GM19023 (cell line): ENCODE data around the gene MAFF.

Experiments used
- ATAC-seq: cut with Tn5 transposase; IDR thresholded peaks from one replicate; pipeline ENCODE4 v1.9.1; 2021; ENCODE audit warnings: mild to moderate bottlenecking, moderate library complexity; ENCODE audit not compliant: unreplicated experiment

The MAFF gene

DNA sequence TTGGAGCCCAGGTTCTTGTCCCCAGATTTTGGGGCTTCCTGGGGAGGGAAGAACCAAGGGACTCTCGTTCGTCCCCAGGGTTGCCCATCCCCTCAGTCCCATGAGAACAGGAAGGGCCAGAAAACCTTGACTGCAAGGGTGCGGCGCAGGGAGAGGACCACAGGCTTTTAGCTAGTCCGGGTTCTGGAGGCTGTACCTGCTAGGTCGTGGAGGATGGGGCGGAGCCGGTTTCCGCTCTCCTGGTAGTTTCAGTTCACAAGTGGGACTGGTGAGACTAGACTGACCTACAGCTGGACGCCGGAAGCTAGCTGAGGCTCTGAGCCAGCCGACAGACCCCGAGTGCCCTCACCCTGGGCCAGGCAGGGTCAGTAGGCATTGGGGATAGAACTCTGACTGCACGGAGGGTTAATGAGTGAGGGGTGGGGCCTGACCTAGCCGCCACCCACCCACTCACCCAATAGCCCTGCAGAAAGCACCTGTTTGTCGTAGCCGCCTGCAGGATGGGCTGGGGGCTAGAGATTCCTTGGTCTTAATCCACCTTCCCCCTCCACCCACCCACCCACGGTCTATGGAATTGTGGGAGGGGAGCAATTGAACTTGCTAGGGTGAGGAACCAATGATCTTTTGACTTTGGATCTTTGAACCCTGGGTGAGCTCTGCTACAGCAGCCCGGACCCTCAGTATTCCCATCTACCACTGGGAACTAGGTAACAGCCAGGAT lies 1.5 kb downstream of the MAFF start:
- ATAC-seq = no peak

DNA sequence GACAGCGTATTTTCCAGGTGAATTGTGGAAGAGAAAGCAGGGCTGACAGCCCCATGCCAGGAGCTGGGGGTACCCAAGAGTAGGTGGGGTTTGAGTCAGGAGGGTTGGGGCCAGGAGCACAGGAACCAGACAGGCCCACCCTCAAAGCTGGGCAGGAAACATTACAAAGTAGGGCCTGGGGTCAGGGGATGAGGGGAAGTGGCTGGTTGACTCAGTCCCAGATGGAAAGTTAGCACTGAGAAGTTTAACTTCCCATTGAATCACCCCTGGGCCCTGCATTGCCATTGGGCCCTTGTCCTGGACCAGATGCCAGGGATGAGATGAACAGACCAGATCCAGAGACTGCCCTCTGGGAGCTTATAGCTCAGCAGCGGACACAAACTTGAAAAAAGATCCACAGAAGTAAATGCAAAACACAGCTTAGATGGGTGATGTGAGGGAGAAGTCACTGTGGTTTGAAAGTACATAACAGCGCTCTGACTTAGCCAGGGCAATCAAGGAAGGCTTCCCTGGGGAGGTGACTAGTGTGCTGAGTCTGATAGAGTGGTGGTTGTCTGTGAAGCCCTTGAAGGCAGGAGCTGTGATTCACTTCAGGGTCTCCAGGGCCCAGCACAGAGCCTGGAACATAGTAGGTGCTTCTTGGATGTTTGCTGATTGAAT lies 2.2 kb downstream of the MAFF start:
- no peak for ATAC-seq

DNA sequence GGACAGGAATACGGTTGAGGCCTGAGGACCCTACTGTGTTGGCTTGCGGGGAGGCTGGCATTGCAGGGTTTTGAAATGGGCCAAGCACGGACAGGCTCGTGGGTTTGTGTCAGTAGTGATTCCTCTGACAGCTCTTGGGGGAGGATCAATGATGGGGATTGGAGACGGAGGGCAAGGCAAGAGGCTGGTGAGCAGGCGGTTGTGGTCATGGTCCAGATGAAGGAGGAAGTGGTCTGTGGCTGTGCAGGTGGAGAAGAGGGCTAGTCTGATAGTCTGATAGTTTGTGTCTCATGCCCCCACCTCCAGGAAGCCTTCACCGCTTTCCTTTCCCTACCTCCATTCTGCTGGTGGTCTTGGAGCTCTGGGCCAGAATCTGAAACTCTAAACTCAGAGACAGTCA lies 3.0 kb downstream of the MAFF start:
- no peak for ATAC-seq

DNA sequence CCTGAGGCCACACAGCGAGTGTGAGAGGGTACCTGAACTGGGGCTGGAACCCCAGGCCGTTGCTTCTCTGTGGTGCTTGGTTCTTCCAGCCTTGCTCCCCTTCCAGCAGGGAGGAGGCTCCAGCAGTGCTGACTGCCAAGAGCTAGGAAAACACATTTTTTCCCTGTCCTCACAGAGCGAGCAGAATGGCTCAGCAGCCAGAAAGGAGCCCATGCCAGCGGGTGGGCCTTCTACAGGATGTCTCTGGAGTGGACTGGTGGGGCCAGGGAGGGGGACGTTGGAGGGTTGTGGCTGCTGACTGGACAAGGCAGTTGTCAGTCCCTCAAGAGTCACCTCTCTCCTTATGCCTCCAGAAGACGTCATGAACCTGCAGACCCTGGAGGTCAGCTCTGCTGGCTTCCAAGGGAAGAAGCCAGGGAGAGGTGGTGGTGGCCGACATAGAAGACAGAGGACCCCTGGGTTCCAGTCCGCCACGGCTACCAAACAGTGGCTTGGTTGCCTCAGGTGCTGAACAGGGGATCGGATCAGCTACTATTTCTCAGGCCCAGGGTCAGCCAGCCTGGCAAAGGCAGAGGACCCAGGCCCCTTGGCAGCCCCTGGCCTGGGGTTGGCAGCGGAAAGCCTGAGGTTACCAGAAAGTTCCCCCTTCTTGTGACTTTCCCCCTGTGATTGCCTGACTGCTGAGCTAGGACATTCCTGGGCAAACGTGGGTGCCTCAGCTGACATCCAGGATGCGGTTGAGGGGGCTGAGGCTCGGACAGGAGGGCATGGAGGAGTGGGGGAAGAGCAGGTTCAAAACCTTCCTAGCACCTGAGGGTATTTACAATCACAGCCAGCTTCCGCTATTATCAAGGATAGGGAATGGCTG lies 3.7 kb downstream of the MAFF start:
- no peak for ATAC-seq

DNA sequence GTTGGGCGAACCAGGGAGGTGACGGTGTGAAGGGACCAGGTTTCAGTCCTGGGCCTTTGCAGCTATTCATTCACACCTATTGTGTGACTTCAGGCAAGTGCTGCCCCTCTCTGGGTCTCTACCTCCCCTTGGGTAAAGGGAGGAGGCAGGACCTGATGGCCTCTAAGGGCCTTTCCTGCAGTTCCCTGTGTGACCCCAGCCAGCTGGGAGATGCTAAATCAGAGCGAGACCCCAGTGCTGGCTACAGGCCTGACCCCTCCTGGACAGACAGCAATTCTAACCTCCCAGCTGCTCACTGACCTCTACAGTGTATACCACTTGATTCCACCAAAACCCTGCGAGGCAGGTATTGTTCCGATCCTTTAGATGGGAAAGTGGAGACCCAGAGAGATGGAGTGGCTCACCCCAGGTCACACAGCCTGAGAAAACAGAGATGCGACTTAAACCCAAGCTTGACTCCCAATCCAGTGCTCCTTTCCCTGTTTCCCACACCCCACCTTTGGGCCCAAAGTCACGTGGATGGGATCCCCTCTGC lies 6.2 kb downstream of the MAFF start:
- no peak for ATAC-seq

DNA sequence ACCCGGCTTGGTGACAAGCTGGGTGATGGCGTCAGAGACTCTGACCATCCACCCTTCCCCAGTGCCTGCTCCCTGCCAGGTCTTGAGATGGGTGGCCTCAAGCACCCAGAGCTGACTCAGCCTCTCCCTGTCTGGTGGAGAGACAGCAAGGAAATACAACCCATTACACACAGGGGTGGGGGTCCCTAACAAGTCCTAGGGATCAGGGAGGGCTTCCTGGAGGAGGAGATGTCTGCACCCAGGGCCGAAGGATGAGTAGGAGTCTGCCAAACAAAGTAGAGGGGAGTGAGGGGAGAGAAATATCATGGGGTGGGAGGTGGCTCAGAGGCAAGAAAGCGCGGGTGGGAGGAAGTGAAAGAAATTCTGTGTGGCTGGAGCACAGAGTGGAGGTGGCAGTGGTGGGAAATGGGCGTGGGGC lies 6.8 kb downstream of the MAFF start:
- ATAC-seq = no peak

DNA sequence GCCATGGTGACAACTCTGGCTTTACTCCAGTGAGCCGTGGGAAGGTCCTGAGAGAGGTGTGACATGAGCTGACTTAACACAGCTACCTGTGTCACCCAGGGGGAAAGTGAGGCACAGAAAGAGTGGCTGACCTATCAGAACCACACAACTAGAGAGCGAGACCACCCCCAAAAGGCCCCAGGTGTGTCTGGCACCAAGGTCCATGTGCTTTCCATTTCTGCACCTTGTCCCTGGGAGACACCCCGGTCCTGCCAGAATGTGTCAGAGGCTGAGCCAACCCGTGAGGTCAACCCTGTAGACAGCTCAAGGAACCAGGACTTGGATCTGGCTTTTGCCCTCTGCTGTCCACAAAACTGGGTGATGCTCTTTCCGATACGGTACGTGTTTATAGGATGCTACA lies 9.8 kb downstream of the MAFF start:
- no peak for ATAC-seq

DNA sequence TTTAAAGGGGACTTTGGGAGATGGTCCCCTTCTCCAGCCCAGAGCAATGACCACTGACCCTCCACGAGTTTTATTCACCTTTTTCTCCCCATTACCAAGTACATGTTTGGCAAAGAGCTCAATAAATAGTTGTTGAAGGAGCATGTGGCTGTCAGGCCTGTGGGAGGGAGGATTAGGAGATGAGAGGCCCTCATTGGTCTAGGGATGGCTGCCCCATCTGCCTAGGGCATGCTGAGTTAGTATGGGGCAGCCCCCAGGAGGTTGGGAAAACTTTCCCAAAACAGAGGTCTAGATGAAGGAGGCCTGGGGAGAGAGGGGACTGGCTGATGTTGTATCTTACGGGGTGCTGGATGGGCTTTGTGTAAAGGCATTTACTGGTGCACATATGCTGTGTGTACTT lies 10.6 kb downstream of the MAFF start:
- no peak for ATAC-seq

DNA sequence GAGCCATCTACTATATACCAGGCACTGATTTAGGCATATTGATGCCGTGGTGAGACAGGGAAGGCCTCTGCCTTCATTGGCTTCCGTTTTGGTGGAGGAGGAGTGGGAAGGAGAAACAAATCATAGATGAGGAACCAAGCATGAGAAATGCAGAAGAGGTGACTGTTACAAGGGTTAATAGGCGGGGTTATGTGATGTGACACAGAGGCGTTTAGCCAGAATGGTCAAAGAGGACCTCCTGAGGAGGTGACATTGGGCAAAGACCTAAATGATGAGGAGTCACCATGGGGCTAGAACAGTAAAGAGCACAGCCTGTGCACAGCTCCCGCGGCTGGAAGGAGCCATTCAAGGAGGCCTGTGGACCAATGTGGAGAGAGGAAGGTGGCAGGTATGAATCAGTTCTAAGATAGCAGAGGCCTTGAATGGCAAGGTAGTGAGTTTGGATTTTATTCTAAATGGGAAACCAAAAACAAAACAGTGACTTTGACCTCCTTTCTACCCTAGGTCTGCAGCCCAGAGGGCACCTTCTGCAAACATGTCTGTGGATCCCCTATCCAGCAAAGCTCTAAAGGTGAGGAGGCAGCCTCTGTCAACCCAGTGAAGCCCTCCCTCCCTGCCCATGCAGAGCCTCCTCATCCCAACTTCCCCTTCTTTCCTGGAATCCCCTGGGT lies 11.7 kb downstream of the MAFF start:
- no peak for ATAC-seq

DNA sequence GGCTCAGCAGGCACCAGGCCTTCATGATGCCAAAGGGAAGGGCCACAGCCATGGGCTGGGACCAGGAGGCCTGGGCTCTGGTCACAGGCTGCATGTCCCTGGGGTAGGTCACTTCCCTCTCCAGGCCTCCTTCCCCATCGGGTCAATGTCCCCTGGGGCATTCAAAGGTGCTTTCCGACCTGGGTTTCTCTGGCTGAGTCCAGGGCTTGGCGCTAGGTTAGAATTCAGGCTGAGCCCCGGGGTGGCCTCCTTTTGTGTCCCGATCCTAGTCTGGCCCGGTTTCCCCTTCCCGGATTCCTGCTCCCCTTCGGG lies 12.2 kb downstream of the MAFF start:
- ATAC-seq = peak; percentile 34

DNA sequence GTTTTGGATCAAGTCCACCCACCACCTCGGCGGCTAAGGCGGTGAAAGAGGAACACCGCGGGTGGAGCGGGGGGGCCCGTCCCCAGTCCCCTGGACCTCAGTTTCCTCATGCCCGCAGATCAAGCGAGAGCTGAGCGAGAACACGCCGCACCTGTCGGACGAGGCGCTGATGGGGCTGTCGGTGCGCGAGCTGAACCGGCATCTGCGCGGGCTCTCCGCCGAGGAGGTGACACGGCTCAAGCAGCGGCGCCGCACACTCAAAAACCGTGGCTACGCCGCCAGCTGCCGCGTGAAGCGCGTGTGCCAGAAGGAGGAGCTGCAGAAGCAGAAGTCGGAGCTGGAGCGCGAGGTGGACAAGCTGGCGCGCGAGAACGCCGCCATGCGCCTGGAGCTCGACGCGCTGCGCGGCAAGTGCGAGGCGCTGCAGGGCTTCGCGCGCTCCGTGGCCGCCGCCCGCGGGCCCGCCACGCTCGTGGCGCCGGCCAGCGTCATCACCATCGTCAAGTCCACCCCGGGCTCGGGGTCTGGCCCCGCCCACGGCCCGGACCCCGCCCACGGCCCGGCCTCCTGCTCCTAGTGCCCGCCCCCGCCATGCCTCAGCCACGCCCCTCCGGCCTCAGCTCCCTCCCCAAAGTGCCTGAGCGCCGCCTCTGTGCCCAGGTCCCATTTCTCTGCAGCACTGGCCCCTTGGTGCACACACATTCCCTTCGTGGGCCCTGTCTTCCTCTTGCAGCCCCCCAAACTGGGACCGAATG lies 12.7 kb downstream of the MAFF start:
- ATAC-seq = peak; percentile 48

DNA sequence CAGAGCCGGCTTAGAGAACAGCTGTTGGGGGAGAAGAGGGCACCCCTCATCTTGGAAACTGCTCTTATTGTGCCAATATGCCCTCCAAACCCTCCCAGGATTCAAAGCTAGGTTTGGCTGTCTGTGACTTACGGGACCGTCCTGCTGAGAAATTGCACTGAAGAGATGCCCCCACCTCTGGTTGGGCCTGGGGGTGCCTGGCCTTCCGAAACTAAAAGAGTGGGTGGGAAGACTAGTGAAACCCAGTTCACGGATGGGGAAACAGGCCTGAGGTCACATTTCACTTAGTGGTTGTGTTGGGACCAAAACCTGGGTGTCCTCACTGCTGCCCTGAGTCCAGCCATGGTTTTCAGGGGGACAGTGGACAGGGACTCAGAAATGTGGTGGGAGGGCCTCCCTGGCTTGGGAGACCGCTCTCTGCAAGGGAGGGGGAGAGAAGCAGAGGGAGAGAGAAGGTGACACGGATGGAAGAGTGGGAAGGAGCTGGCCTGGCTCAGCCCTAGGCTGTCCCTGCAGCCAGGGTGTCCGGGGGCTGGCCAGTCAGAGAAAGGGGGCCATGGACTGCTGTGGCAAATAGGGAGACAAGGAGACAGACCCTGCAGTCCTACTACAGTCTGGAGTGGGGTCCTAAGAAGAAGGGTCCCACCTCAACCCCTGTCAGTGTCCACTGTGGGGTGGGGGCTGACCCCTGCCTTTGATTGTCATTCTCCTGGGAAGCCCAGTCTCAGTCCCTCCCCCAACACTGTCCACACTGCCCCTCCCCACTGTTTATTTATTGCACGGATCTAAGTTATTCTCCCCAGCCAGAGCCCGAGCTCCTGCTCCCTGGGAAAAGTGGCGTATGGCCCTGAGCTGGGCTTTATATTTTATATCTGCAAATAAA lies 13.6 kb downstream of the MAFF start:
- ATAC-seq = no peak

DNA sequence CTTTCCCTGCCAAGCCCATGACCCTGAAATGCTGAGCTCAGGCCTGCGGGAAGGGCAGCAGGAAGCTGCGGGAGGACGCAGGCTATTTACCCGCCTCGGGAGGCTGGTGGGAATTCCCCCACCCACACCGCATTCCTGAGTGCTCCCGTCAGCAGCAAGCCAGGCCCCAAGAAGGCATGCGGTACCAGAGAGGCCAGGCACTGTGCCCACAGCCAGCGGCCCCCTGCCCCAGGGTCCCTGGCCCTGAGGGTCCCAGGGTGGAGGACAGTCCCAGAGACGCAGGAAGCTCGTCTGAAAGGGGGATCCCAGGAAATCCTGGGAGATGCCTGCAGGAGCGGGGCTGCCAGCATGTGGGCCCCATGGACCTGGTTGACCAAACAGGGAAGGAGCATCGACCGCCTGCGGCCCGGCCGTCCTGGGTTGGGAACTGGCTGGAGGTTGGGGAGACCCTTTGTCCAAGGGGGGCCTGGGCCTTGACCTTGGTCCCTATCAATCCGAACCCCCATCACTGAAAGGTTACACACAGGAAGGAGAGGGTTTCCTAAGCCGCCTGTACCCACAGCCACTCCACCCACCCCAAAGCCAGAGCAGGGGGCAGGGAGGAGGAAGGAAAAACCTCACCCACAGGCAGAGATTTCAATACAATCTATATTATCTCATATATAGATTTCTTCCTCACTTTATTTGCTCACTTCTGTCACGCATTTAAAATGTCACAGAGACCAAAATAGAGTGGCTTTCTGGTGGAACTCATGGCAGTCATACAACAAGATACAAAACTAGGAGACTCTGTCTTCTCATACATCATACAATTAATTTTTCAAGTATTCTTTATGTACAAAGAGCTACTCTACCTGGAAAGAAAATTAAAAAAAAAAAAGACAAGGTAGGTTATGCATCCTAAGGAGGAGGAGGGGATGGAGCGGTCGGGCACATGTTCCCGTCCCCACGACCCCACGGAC lies 17.1 kb downstream of the MAFF start:
- ATAC-seq = no peak

DNA sequence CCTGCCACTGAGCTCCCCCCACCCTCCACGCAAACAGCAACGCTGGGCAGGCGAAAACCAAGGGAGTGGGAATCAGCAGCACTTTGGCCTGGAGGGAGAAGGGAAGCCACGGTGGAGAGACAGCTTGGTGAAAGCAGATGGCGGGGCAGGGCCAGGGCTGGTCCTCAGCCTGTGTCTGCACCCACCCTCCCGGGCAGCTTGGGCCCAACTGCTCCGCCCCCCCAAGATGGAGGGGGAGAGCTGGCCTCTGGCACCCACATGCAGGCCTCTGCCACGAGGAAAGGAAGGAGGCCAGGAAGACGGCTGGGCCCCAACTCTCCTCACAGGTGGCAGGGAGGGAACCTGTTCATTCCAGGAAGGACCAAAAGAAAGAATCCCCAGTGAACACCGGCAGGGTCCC lies 17.8 kb downstream of the MAFF start:
- no peak for ATAC-seq

DNA sequence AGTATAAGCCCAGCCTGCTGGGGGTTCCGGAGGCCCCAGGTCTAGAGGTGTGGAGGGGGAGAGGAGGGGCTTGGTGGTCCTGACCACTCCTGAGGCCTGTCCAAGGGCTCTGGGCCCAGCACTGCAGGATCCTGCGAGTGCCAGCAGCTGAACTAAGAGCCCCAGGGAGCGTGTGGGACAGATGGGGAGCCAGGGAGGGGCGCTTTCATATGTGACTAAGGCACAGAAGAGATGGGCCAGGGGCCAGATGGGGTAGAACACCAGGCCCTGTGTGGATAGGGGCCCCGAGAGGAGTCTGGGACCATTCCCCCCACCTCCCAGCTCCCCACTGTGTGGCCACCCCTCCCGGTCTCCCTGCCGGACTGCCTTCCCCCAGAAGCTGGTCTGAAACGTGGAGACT lies 18.4 kb downstream of the MAFF start:
- no peak for ATAC-seq

DNA sequence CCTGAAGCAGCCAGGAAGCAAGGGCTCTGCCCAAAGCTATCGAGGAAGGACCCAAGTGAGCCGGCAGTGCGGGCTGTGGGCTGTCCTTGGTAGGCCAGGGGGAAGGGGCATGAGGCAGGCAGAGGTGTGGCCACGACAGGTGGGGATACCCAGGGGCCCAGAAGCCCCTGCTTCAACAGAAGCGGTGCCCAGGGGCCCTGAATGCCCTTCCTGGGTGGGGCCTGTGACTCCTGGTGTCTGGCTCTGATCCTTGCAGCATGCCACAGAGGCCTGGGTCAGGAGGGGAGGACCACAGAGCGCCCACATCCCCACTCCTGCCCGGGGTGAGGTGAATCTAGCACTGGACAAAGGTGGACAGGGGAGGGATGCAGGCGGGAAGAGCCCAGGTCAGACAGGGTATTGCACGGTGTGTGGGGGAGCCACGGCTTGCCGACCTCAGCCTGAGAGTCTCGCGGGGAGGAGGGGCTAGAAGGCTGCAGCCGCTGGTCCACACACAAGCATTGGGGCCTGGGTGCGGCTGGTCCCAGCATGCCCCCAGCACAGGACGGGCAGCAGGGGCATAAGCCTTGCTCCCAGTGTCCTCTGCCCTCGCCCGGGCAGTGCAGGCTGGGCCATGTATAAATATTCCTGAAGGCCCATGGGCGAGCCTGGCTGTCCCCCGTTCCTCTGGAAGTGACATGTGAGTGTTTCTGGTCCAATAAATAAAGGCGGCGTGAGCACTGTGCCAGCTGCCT lies 19.0 kb downstream of the MAFF start:
- no peak for ATAC-seq

DNA sequence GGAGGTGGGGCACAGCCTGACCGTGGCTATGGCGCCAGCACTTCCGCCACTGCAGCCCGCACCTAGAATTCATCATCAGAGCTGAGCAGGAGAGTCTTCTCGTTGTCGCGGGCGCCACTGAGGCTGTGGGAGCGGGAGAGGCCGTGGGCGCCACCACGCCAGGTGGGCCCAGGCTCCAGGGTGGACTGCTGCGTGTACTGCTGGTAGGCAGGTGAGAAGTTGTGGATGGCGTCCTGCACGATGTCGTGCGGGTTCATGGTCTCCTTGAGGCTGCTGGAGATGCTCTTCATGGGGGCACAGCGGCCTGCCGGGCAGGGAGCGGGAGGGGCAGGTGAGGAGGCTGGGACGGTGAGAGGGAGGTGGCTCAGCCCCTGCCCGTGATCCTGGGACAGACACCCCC lies 19.6 kb downstream of the MAFF start:
- no peak for ATAC-seq
